Activated CD4-positive, alpha-beta T cell treated with anti-CD3 and anti-CD28 coated beads, Interleukin-2, amount 10 ng/mL, durations not matched to agents 7 days and 5 days (primary cell): ENCODE data around the gene PPARGC1A. TPM values are rescaled to one million over a fixed set of nuclear protein-coding genes. Genes with fewer than 3 reads are reported as not detected.

Source experiments
- CTCF ChIA-PET: fragments of 350-600 bp; sonication (Branson Sonifier 250); formaldehyde crosslinking; loops from one replicate; lab custom pipeline; 2021; ENCODE audit warnings: antibody characterized with exemption; lab: Charles Lee
- POLR2A ChIA-PET: fragments of 350-600 bp; sonication (Branson Sonifier 250); formaldehyde crosslinking; loops from one replicate; lab custom pipeline; 2021; ENCODE audit warnings: antibody characterized with exemption; lab: Charles Lee
- DNase-seq: peaks from one replicate; pipeline ENCODE4 v3.0.0-alpha.2; 2020
- H3K27ac Mint-ChIP-seq: one replicate; pipeline ENCODE4 v1.8.0; 2021; ENCODE audit warnings: mild to moderate bottlenecking, moderate library complexity, mixed read lengths
- H3K27me3 Mint-ChIP-seq: one replicate; pipeline ENCODE4 v1.8.0; 2021; ENCODE audit warnings: mixed read lengths
- H3K36me3 Mint-ChIP-seq: one replicate; pipeline ENCODE4 v1.8.0; 2021; ENCODE audit warnings: low read depth, mixed read lengths
- H3K4me1 Mint-ChIP-seq: one replicate; pipeline ENCODE4 v1.8.0; 2021; ENCODE audit warnings: mixed read lengths
- H3K4me3 Mint-ChIP-seq: one replicate; pipeline ENCODE4 v1.8.0; 2021; ENCODE audit warnings: mild to moderate bottlenecking, moderate library complexity, mixed read lengths
- H3K9me3 Mint-ChIP-seq: one replicate; pipeline ENCODE4 v1.8.0; 2021; ENCODE audit warnings: mixed read lengths
- total RNA-seq, 2 experiments: library from RNA; stranded (reverse); gene quantifications; one replicate each; pipeline ENCODE4 v1.2.3, GENCODE V29; 2021

Gene PPARGC1A
- total RNA-seq, 2 experiments from 2014 or later, result not detected

GRCh38 chr4:23923141-23923540 lies 33.3 kb upstream of the PPARGC1A start:
- no peak for DNase-seq
- Mint-ChIP-seq H3K27me3 (no peaks in the 10 kb centered on the region), H3K27ac (no peak overlapping the region), H3K36me3 (no peaks in the 10 kb centered on the region), H3K9me3 (no peaks in the 10 kb centered on the region), H3K4me3 (no peak overlapping the region), H3K4me1 (no peaks in the 10 kb centered on the region)
- ChIA-PET POLR2A (no interaction called here), CTCF (no interaction called here)

GRCh38 chr4:23922541-23923111 lies 32.8 kb upstream of the PPARGC1A start:
- ChIA-PET POLR2A (no interaction called here), CTCF (no interaction called here)
- Mint-ChIP-seq H3K27me3 (no peaks in the 10 kb centered on the region), H3K27ac (no peak overlapping the region), H3K36me3 (no peaks in the 10 kb centered on the region), H3K4me1 (no peaks in the 10 kb centered on the region), H3K4me3 (no peak overlapping the region), H3K9me3 (no peaks in the 10 kb centered on the region)
- DNase-seq, result no peak

GRCh38 chr4:23922013-23922412 lies 32.2 kb upstream of the PPARGC1A start:
- Mint-ChIP-seq H3K27me3 (no peaks in the 10 kb centered on the region), H3K9me3 (no peaks in the 10 kb centered on the region), H3K4me1 (no peaks in the 10 kb centered on the region), H3K27ac (no peak overlapping the region), H3K36me3 (no peaks in the 10 kb centered on the region), H3K4me3 (no peak overlapping the region)
- ChIA-PET POLR2A (no interaction called here), CTCF (no interaction called here)
- DNase-seq, result no peak

- Mint-ChIP-seq H3K4me1 (no peaks in the 10 kb centered on the region), H3K9me3 (no peaks in the 10 kb centered on the region), H3K27me3 (no peaks in the 10 kb centered on the region), H3K36me3 (no peaks in the 10 kb centered on the region), H3K4me3 (no peak overlapping the region), H3K27ac (no peak overlapping the region)
- DNase-seq, result no peak
- POLR2A ChIA-PET, result no interaction called here
- CTCF ChIA-PET, result no interaction called here
Measured at GRCh38 chr4:23921447-23921845, 31.6 kb upstream of the PPARGC1A start.

GRCh38 chr4:23920716-23921446 lies 31.0 kb upstream of the PPARGC1A start:
- CTCF ChIA-PET, result no interaction called here
- no peak overlapping the region for H3K27ac Mint-ChIP-seq
- H3K4me1 Mint-ChIP-seq, result no peaks in the 10 kb centered on the region
- H3K36me3 Mint-ChIP-seq, result no peaks in the 10 kb centered on the region
- H3K4me3 Mint-ChIP-seq, result no peak overlapping the region
- no peaks in the 10 kb centered on the region for H3K9me3 Mint-ChIP-seq
- no peak for DNase-seq
- POLR2A ChIA-PET, result no interaction called here
- no peaks in the 10 kb centered on the region for H3K27me3 Mint-ChIP-seq

- no peaks in the 10 kb centered on the region for H3K9me3 Mint-ChIP-seq
- ChIA-PET POLR2A (no interaction called here), CTCF (no interaction called here)
- no peaks in the 10 kb centered on the region for H3K36me3 Mint-ChIP-seq
- DNase-seq, result no peak
- H3K27ac Mint-ChIP-seq, result no peak overlapping the region
- H3K4me1 Mint-ChIP-seq, result no peaks in the 10 kb centered on the region
- H3K27me3 Mint-ChIP-seq, result no peaks in the 10 kb centered on the region
- no peak overlapping the region for H3K4me3 Mint-ChIP-seq
Measured at GRCh38 chr4:23920296-23920695, 30.4 kb upstream of the PPARGC1A start.

GRCh38 chr4:23916282-23916681 lies 26.4 kb upstream of the PPARGC1A start:
- CTCF ChIA-PET, result no interaction called here
- no peaks in the 10 kb centered on the region for H3K4me1 Mint-ChIP-seq
- no peak overlapping the region for H3K4me3 Mint-ChIP-seq

GRCh38 chr4:23915459-23916132 lies 25.7 kb upstream of the PPARGC1A start:
- CTCF ChIA-PET, result no interaction called here

More at GRCh38 chr4:23916282-23916681, 26.4 kb upstream of the PPARGC1A start:
- POLR2A ChIA-PET, result no interaction called here
- no peak for DNase-seq
- Mint-ChIP-seq H3K9me3 (no peaks in the 10 kb centered on the region), H3K27me3 (no peaks in the 10 kb centered on the region), H3K36me3 (no peaks in the 10 kb centered on the region), H3K27ac (no peak overlapping the region)

GRCh38 chr4:23911675-23912455 lies 22.0 kb upstream of the PPARGC1A start:
- DNase-seq, result no peak
- Mint-ChIP-seq H3K36me3 (no peaks in the 10 kb centered on the region), H3K27ac (no peak overlapping the region), H3K4me1 (no peaks in the 10 kb centered on the region), H3K27me3 (no peaks in the 10 kb centered on the region), H3K4me3 (no peak overlapping the region), H3K9me3 (no peaks in the 10 kb centered on the region)
- CTCF ChIA-PET, result interaction anchor here (0.6 kb wide), 1 partner anchor 17 kb away, joined by 3 read pairs; no protein-coding TSS in a partner anchor
- POLR2A ChIA-PET, result no interaction called here

More at GRCh38 chr4:23915459-23916132, 25.7 kb upstream of the PPARGC1A start:
- POLR2A ChIA-PET, result no interaction called here
- no peak overlapping the region for H3K4me3 Mint-ChIP-seq
- no peaks in the 10 kb centered on the region for H3K36me3 Mint-ChIP-seq
- DNase-seq, result no peak
- no peaks in the 10 kb centered on the region for H3K27me3 Mint-ChIP-seq
- H3K27ac Mint-ChIP-seq, result no peak overlapping the region
- no peaks in the 10 kb centered on the region for H3K4me1 Mint-ChIP-seq
- no peaks in the 10 kb centered on the region for H3K9me3 Mint-ChIP-seq

- ChIA-PET POLR2A (no interaction called here), CTCF (no interaction called here)
Measured at GRCh38 chr4:23909671-23910070, 19.8 kb upstream of the PPARGC1A start.

GRCh38 chr4:23906839-23907238 lies 17.0 kb upstream of the PPARGC1A start:
- no peaks in the 10 kb centered on the region for H3K36me3 Mint-ChIP-seq

More at GRCh38 chr4:23909671-23910070, 19.8 kb upstream of the PPARGC1A start:
- no peak overlapping the region for H3K27ac Mint-ChIP-seq
- H3K27me3 Mint-ChIP-seq, result no peaks in the 10 kb centered on the region
- no peaks in the 10 kb centered on the region for H3K9me3 Mint-ChIP-seq
- no peak overlapping the region for H3K4me3 Mint-ChIP-seq
- DNase-seq, result no peak
- no peaks in the 10 kb centered on the region for H3K4me1 Mint-ChIP-seq
- H3K36me3 Mint-ChIP-seq, result no peaks in the 10 kb centered on the region

GRCh38 chr4:23904639-23905071 lies 14.8 kb upstream of the PPARGC1A start:
- POLR2A ChIA-PET, result no interaction called here
- H3K27ac Mint-ChIP-seq, result no peak overlapping the region
- CTCF ChIA-PET, result no interaction called here

More at GRCh38 chr4:23906839-23907238, 17.0 kb upstream of the PPARGC1A start:
- ChIA-PET CTCF (no interaction called here), POLR2A (no interaction called here)
- Mint-ChIP-seq H3K4me3 (no peak overlapping the region), H3K4me1 (no peaks in the 10 kb centered on the region), H3K27me3 (no peaks in the 10 kb centered on the region), H3K9me3 (no peaks in the 10 kb centered on the region), H3K27ac (no peak overlapping the region)
- no peak for DNase-seq

More at GRCh38 chr4:23904639-23905071, 14.8 kb upstream of the PPARGC1A start:
- DNase-seq, result no peak
- Mint-ChIP-seq H3K27me3 (no peaks in the 10 kb centered on the region), H3K4me3 (no peak overlapping the region), H3K4me1 (no peaks in the 10 kb centered on the region), H3K36me3 (no peaks in the 10 kb centered on the region), H3K9me3 (no peaks in the 10 kb centered on the region)
